ENCODE results near the gene MYMX.
A peak's percentile ranks its signal among the peaks of the same experiment; 100 is the strongest.
"Not testable (repeated sequence)": the region's sequence is repeated elsewhere in the genome, so short reads cannot be mapped to it uniquely, and the experiment has no call there.

The MYMX gene

GRCh38 chr6:44219815-44220784, 3.4 kb downstream of the MYMX start:
- DNase-seq (ENCODE audit: low spot score): no peak

- no peak for DNase-seq (ENCODE audit: low spot score)
Observed at GRCh38 chr6:44220913-44221290, 4.2 kb downstream of the MYMX start.

- DNase-seq (ENCODE audit: low spot score): peak; percentile 96
Observed at GRCh38 chr6:44221291-44221960, 4.7 kb downstream of the MYMX start.

GRCh38 chr6:44221961-44222335, 5.2 kb downstream of the MYMX start:
- no peak for DNase-seq (ENCODE audit: low spot score)

GRCh38 chr6:44222486-44223318, 6.0 kb downstream of the MYMX start:
- DNase-seq (ENCODE audit: low spot score): peak; percentile 23

- peak; percentile 79 for DNase-seq (ENCODE audit: low spot score)
Observed at GRCh38 chr6:44223319-44224028, 6.7 kb downstream of the MYMX start, which contains the start of gene SLC29A1. Gene SLC29A1, plus strand, starts transcription at chr6:44223595. Its CDS starts 3,719 bp downstream, at chr6:44227314.

- DNase-seq (ENCODE audit: low spot score): peak; percentile 60
Observed at GRCh38 chr6:44224029-44224964, 7.6 kb downstream of the MYMX start.

GRCh38 chr6:44224965-44225305, 8.2 kb downstream of the MYMX start:
- no peak for DNase-seq (ENCODE audit: low spot score)

- DNase-seq (ENCODE audit: low spot score): peak; percentile 74
Observed at GRCh38 chr6:44225579-44226325, 9.0 kb downstream of the MYMX start.

GRCh38 chr6:44226368-44227147, 9.8 kb downstream of the MYMX start:
- DNase-seq (ENCODE audit: low spot score): no peak

- DNase-seq (ENCODE audit: low spot score): peak; percentile 43
Observed at GRCh38 chr6:44227148-44227793, 10.5 kb downstream of the MYMX start.

- no peak for DNase-seq (ENCODE audit: low spot score)
Observed at GRCh38 chr6:44228031-44228430, 11.3 kb downstream of the MYMX start.

- DNase-seq (ENCODE audit: low spot score): no peak
Observed at GRCh38 chr6:44228433-44228832, 11.7 kb downstream of the MYMX start.

GRCh38 chr6:44228836-44229235, 12.1 kb downstream of the MYMX start:
- no peak for DNase-seq (ENCODE audit: low spot score)

- no peak for DNase-seq (ENCODE audit: low spot score)
Observed at GRCh38 chr6:44229376-44230033, 12.8 kb downstream of the MYMX start.

- no peak for DNase-seq (ENCODE audit: low spot score)
Observed at GRCh38 chr6:44230034-44230675, 13.4 kb downstream of the MYMX start.

- not testable (repeated sequence) for DNase-seq (ENCODE audit: low spot score)
Observed at GRCh38 chr6:44231426-44231825, 14.7 kb downstream of the MYMX start.
